HG02623 (cell line): ENCODE data around the gene BAIAP3.
"Not testable (repeated sequence)": the region's sequence is repeated elsewhere in the genome, so short reads cannot be mapped to it uniquely, and the experiment has no call there.

ENCODE experiments used
- ATAC-seq: cut with Tn5 transposase; IDR thresholded peaks from one replicate; pipeline ENCODE4 v1.9.1; 2021; ENCODE audit warnings: moderate library complexity; ENCODE audit not compliant: unreplicated experiment

Gene BAIAP3

GRCh38 chr16:1317479-1318267 lies 15.8 kb upstream of the BAIAP3 start:
- ATAC-seq: no peak

DNA sequence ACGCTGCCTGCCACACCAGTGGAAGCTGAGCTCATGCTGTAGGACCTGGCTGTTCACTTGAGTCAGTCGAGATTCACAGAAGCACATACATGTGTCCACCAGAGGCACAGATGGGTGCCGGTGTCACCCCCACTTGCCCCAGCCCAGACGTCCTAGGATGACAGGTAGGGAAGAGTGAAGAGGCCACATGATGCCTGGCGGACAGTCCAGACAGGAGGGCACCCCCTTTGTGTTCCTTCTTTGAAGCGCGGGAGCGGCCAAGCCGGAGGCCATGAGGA lies 15.2 kb upstream of the BAIAP3 start:
- no peak for ATAC-seq

- ATAC-seq: no peak
These were observed 14.4 kb upstream of the BAIAP3 start for GRCh38 chr16:1319041-1319440.

DNA sequence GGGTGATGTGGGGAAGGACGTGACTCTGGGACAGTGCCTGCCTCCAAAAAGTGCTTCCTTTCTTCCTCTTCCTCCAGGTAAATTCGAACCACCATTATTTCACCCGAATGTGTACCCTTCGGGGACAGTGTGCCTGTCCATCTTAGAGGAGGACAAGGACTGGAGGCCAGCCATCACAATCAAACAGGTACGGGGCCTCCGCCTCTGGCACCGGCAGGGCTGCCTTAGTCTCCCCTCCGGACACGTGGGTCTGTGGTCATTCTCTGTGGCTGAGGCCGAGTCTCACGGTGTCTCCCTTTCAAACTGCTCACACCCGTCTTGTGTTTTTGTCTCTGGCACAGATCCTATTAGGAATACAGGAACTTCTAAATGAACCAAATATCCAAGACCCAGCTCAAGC lies 13.3 kb upstream of the BAIAP3 start:
- no peak for ATAC-seq

DNA sequence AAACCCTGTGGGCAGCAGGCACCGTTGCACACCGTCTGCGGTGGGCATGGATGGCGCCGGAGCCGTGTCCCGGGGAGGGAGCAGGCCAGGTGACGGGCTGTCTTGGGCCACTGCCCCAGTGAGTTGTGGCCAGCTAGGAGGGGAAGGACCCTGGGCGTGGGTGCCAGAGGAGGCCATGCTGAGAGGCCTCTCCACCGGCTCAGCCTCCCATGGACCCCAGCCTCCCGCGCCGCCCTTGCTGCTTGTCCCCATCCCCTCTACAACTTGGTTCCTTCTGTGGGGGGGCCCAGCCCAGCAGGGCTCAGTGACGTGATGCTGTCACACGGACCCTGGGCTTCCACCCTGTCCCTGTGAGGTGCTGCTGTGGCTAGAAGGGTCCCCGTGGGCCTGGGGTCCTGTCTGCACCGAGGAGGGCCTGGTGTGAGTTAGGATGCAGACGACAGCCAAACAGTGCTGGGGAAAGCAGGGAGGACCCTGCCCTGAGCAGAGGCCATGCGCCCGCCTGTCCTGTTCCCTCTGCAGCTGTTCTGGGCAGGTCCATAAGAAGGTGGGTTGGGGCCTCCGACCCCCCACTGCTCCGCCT lies 12.7 kb upstream of the BAIAP3 start:
- no peak for ATAC-seq

- ATAC-seq: no peak
These were observed 11.0 kb upstream of the BAIAP3 start for GRCh38 chr16:1322407-1322806.

GRCh38 chr16:1323296-1324239 lies 9.9 kb upstream of the BAIAP3 start:
- no peak for ATAC-seq

- no peak for ATAC-seq
These were observed 9.1 kb upstream of the BAIAP3 start for GRCh38 chr16:1324286-1324826.

DNA sequence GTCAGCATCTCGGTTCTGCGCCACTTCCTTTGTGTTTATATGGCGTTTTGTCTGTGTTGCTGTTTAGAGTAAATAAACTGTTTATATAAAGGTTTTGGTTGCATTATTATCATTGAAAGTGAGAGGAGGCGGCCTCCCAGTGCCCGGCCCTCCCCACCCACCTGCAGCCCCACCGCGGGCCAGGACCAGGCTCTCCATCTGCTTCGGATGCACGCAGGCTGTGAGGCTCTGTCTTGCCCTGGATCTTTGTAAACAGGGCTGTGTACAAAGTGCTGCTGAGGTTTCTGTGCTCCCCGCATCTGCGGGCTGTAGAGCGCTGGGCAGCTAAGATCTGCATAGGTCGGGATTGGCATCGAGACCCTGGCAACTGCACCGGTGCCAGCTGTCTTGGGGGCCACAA lies 8.2 kb upstream of the BAIAP3 start:
- no peak for ATAC-seq

GRCh38 chr16:1325673-1326371 lies 7.6 kb upstream of the BAIAP3 start:
- no peak for ATAC-seq

- ATAC-seq: no peak
These were observed 7.1 kb upstream of the BAIAP3 start for GRCh38 chr16:1326391-1326790.

GRCh38 chr16:1326946-1327618 lies 6.4 kb upstream of the BAIAP3 start:
- no peak for ATAC-seq

DNA sequence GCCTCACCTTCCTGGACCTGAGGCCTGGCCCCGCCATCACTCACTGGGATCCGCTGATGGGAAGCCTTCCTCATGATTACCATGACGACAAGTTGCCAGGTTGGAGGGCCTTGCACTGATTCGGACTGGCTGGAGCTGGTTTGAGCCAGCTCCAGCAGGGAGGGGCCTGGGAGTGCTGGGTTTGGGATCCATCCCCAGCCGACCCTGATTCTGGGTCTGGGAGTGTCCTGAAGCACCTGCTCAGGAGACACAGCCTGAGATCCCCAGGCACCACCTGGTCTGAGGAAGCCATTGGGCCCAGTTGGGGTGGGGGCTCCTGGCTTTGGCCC lies 5.9 kb upstream of the BAIAP3 start:
- no peak for ATAC-seq

- not testable (repeated sequence) for ATAC-seq
These were observed 5.3 kb upstream of the BAIAP3 start for GRCh38 chr16:1328136-1328535.

DNA sequence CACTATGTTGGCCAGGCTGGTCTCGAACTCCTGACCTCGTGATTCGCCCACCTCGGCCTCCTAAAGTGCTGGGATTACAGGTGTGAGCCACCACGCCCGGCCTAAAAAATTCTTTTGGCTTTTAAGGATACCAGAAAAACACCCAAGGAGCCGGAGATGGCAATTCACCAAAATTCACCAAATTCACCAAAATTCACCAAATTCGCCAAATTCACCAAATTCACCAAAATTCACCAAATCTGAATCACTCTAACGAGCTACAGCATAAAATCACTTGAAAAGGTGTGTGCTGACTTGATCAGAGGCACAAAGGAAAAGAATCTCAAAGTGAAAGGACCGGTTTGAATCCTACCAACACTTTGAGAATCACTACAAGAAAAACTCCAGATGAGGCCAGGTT lies 4.5 kb upstream of the BAIAP3 start:
- ATAC-seq: not testable (repeated sequence)

DNA sequence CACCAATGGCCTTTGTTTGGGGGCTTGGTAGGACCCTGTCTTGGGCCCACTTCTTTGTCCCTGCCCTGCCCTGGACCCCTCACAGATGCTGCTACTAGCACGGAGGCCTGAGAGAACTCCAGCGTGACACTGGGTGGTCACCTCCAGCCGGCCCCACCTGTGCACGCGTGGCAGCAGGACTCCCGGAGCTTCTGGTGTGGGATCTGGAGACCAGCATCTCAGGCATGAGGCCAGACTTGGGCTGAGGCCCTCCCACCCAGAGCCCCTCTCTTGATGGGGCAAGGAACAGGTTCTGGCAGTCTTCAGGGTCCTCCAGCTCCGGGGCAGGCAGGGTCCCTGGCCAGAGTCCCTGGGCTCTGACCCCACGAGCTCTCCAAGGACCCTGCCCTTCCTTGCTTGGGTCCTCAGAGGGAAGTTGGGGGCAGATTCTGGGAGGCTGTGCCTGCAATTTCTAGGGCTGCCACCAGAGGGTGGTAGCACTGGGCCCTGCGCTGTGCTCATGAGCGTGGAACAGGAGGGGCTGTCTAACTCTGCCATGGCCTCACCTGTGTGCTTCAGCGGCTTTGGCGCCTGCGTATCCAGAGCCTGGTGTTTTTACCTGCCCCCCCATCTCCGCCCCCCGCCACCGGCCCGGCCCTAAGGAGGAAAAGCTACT lies 3.1 kb upstream of the BAIAP3 start:
- ATAC-seq: no peak

DNA sequence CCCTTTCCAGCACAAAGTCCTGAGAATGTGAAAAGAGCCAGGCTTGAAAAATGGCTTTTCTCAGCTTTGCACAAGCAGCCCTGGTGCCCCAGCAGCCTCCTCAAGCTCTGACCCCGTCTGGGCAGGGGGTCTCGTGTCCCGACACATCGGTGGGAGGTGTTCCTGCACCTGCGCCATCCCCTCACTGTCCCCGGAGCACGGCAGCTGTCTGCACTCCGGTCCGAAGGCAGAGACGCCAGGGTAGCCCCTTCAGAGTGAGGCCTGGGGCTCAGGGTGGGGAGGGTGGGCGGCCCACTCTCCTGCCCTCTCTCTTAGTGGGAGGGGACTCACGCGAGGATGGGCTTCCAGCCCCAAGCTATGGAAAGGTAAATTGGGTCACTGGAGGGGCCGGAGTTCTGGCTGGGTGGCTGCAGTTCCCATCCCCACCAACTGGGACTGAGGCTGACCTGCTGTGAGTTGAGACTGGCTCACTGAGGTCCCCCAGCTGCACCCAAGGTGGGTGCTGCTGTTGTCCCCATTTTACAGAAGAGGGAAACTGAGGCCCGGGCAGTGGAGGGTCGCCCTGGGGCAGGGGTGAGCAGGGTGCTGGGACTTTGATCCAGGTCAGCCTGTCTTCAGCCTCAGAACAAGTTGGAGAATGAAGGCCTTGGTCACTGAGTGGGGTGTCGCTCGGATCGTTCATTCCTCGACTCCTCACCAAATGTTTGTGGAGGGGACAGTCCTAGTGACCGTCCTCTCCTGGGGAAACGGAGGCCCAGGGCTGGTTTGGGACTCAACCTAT lies 2.3 kb upstream of the BAIAP3 start:
- ATAC-seq: no peak

DNA sequence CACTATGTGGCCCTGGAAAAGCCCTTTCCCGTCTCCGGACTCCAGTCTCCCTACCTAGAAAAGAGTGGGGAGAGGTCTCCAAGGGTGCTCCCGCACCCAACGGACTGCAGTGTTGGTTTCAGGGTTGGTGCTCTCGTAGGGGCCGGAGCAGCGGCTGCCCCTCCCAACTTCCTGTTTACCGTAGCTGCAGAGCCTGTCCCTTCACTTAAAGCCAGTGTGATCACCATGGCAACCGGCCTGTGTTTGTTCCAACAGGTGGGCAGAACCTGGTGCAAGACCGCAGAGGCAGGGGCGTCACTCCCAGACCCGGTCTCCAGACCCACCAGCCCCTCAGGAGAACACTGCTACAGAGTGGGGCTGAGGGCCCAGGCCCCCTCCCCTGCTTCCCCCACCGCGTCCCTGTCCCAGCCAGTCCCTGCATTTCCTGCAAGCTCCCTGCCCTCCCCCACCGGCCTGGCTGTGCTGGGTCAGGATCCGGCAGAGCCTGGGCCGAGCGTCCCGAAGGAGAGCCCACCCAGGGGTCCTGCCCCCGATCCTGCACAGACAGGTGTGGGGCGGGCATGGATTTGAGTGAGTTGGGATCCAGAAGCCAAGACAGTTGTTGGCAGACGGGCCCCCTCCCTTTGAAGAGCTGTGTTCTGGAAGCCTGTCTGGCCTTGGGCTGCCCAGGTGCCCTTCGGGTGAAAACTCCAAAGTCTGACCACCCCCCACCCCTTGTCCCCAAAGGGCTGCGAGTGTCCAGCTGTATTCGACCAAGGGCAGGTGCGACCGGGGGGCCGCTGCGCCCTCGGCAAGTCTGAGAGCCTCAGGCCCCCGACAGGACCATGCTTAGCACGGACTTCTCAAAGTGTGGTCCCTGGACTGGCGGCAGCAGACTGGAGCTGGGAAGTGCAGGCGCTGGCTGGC lies 1.5 kb upstream of the BAIAP3 start:
- ATAC-seq: no peak
